Fibroblast of villous mesenchyme (primary cell): ENCODE measurements around the gene MRPS24. TPM values are rescaled to one million over a fixed set of nuclear protein-coding genes. Genes with fewer than 3 reads are reported as not detected.

Source experiments
- DNase-seq: peaks from one replicate; pipeline ENCODE4 v3.0.0-alpha.2; 2010; ENCODE audit warnings: low read depth
- H3K4me3 ChIP-seq: 2 replicates; pipeline ENCODE4 v1.5.1; 2011; ENCODE audit warnings: low read depth, mild to moderate bottlenecking, low read length
- CTCF ChIP-seq: IDR thresholded peaks from 2 replicates; pipeline ENCODE4 v1.5.1; 2012; ENCODE audit warnings: low read depth, mild to moderate bottlenecking, low read length; ENCODE audit not compliant: insufficient read depth
- total RNA-seq: library from RNA; depleted of rRNA; stranded (reverse); fragments of >200 nt; gene quantifications from 2 replicates; pipeline ENCODE4 v1.2.3, GENCODE V29; 2012

Gene MRPS24
- total RNA-seq, 1 donor: 112 TPM

- no peak for TF ChIP-seq CTCF
- no peak overlapping the region for H3K4me3 ChIP-seq
- no peak for DNase-seq
Measured at GRCh38 chr7:43877968-43878864, 8.9 kb upstream of the MRPS24 start.

- no peak overlapping the region for H3K4me3 ChIP-seq
- DNase-seq: no peak
- no peak for TF ChIP-seq CTCF
Measured at GRCh38 chr7:43876976-43877745, 7.8 kb upstream of the MRPS24 start.

GRCh38 chr7:43876241-43876640 is 6.9 kb upstream of the MRPS24 start:
- no peak for TF ChIP-seq CTCF
- no peak for DNase-seq
- no peak overlapping the region for H3K4me3 ChIP-seq

GRCh38 chr7:43873300-43873699 is 4.0 kb upstream of the MRPS24 start:
- peak; percentile 91 for DNase-seq
- no peak for TF ChIP-seq CTCF
- H3K4me3 ChIP-seq: no peak overlapping the region

- DNase-seq: peak; percentile 90
- no peak for TF ChIP-seq CTCF
- no peak overlapping the region for H3K4me3 ChIP-seq
Measured at GRCh38 chr7:43872406-43873110, 3.2 kb upstream of the MRPS24 start.

- H3K4me3 ChIP-seq: no peak overlapping the region
- TF ChIP-seq CTCF: no peak
- no peak for DNase-seq
Measured at GRCh38 chr7:43871064-43871463, 1.7 kb upstream of the MRPS24 start.
